ENCODE data around the gene LINGO3. TPM values are rescaled to one million over a fixed set of nuclear protein-coding genes. Genes with fewer than 3 reads are reported as not detected.

Gene LINGO3
- total and polyA plus RNA-seq, 2 donors (not counting 3 experiments of a cell fraction or from before 2014, with no cell fraction given), result not detected

- TF ChIP-seq GATA2 (IDR thresholded peaks at IDR 0.05; ENCODE audit: insufficient read depth, insufficient read length, low read depth, low read length) (no peak), FOS (IDR thresholded peaks at IDR 0.05; ENCODE audit: borderline replicate concordance, insufficient read depth, low read length) (no peak), MAX (IDR thresholded peaks at IDR 0.05; ENCODE audit: insufficient read depth, insufficient read length) (no peak), POLR2A (IDR thresholded peaks at IDR 0.05; ENCODE audit: low read depth, low read length) (no peak), MYC (IDR thresholded peaks at IDR 0.05; ENCODE audit: low read depth, low read length) (no peak), JUN (IDR thresholded peaks at IDR 0.05; ENCODE audit: borderline replicate concordance, insufficient read depth, insufficient read length, low read depth) (no peak), CTCF (IDR thresholded peaks at IDR 0.05; ENCODE audit: extremely low read depth in 1 of 2, insufficient read depth in 1 of 2, low read depth in 1 of 2, low read length in 2 of 2) (no peak), POLR2AphosphoS5 (IDR thresholded peaks at IDR 0.05; ENCODE audit: insufficient read depth, low read depth, low read length) (no peak), EZH2 (IDR thresholded peaks at IDR 0.05; ENCODE audit: borderline replicate concordance, low read depth, low read length, severe bottlenecking) (no peak)
- Histone ChIP-seq H3K79me2 (ENCODE audit: control insufficient read depth, insufficient read depth, low read length) (no peaks in the 10 kb centered on the region), H3K9me1 (replicated peaks; ENCODE audit: control insufficient read depth, extremely low read depth, insufficient read depth, low read length) (no peaks in the 10 kb centered on the region), H2AFZ (ENCODE audit: low read depth, low read length) (no peak overlapping the region), H3K9ac (replicated peaks; ENCODE audit: extremely low read depth, insufficient read depth, low read length) (no peak overlapping the region), H3K9me3 (replicated peaks; ENCODE audit: control insufficient read depth, insufficient read depth, low read length) (no peaks in the 10 kb centered on the region), H3K27me3 (ENCODE audit: control insufficient read depth in 2 of 2, insufficient read depth in 2 of 2, low read length in 2 of 2) (no peaks in the 10 kb centered on the region), H3K4me1 (ENCODE audit: control insufficient read depth, extremely low read depth, insufficient read depth, low read length) (no peaks in the 10 kb centered on the region), H3K4me3 (replicated peaks in 1 of 3; ENCODE audit: insufficient read depth in 1 of 3, low read depth in 1 of 3, low read length in 3 of 3) (no peak overlapping the region), H3K27ac (ENCODE audit: insufficient read depth, low read depth, low read length) (no peak overlapping the region), H3K36me3 (ENCODE audit: control insufficient read depth in 2 of 2, extremely low read depth in 1 of 2, insufficient read depth in 2 of 2, low read length in 2 of 2) (peaks cover 0 to 1% of the 10 kb centered on the region in 2 experiments), H4K20me1 (replicated peaks; ENCODE audit: control insufficient read depth, extremely low read depth, insufficient read depth, low read length) (no peaks in the 10 kb centered on the region), H3K4me2 (ENCODE audit: insufficient read depth, low read length) (no peak overlapping the region)
- intact Hi-C loops (cut with micrococcal nuclease), result no loop called here
- POLR2A ChIA-PET, result interaction anchor here (0.6 kb wide), 1 partner anchor 77 kb away, joined by 3 read pairs; no protein-coding TSS in a partner anchor
- FAIRE-seq, result no peak
- dilution Hi-C loops (cut with MboI; ENCODE audit: extremely low pct_ligation_motif_present, low sequenced_read_pairs), result no loop called here
- CTCF ChIA-PET, result no interaction called here
- no TSS peak for BruUV-seq (replicated peaks)
- DNase-seq (ENCODE audit: low read depth, low spot score), result no peak
Observed at GRCh38 chr19:2339644-2340310, 31.8 kb upstream of the LINGO3 start.

Measured in endothelial cell of umbilical vein (primary cell).